CD14-positive monocyte (primary cell): ENCODE data around the gene CAMK1D. TPM values are rescaled to one million over a fixed set of nuclear protein-coding genes. Genes with fewer than 3 reads are reported as not detected.
A peak's percentile ranks its signal among the peaks of the same experiment; 100 is the strongest.
"Not testable (repeated sequence)": the region's sequence is repeated elsewhere in the genome, so short reads cannot be mapped to it uniquely, and the experiment has no call there.

Source experiments
- DNase-seq, 3 donors: peaks; one replicate each; pipeline ENCODE4 v3.0.0-alpha.2; 2011 to 2022
- H2AFZ ChIP-seq: 2 replicates; pipeline ENCODE4 v1.6.0; 2012; ENCODE audit warnings: mild to moderate bottlenecking, low read depth, low read length, inconsistent platforms; ENCODE audit not compliant: insufficient read depth, poor library complexity, severe bottlenecking
- H3K27ac ChIP-seq, 2 donors: 1 replicate in 1 of 2; 2 replicates in 1 of 2; pipeline ENCODE4 v1.5.1; 2012 to 2013; ENCODE audit warnings: low read length in 2 of 2, control low read depth in 1 of 2, inconsistent platforms in 1 of 2, low read depth in 1 of 2, mild to moderate bottlenecking in 1 of 2
- H3K27me3 ChIP-seq, 2 donors: one replicate each; pipeline versions ENCODE4 v1.6.0 to v1.6.1; 2011 to 2013; ENCODE audit warnings: low read length in 2 of 2; ENCODE audit not compliant: control insufficient read depth in 2 of 2, insufficient read depth in 2 of 2
- H3K36me3 ChIP-seq, 2 donors: replicated peaks in 1 of 2; 1 replicate in 1 of 2; 2 replicates in 1 of 2; pipeline versions ENCODE4 v1.5.1 to v1.6.1; 2012 to 2013; ENCODE audit warnings: low read length in 2 of 2, control low read depth in 1 of 2, inconsistent platforms in 1 of 2, mild to moderate bottlenecking in 1 of 2; ENCODE audit not compliant: insufficient read depth in 2 of 2, control insufficient read depth in 1 of 2
- H3K4me1 ChIP-seq, 2 donors: 1 replicate in 1 of 2; 2 replicates in 1 of 2; pipeline versions ENCODE4 v1.5.1 to v1.6.1; 2012 to 2013; ENCODE audit warnings: low read length in 2 of 2, control low read depth in 1 of 2, inconsistent platforms in 1 of 2, mild to moderate bottlenecking in 1 of 2, moderate library complexity in 1 of 2; ENCODE audit not compliant: insufficient read depth in 2 of 2, control insufficient read depth in 1 of 2
- H3K4me2 ChIP-seq: replicated peaks from 2 replicates; pipeline ENCODE3; 2012; ENCODE audit warnings: low read length, moderate library complexity, mild to moderate bottlenecking; ENCODE audit not compliant: poor library complexity, severe bottlenecking; ENCODE audit errors: extremely low read depth
- H3K4me3 ChIP-seq, 3 experiments: fragments of 200-600 bp in 1 of 3; sonication (generic) in 1 of 3; replicated peaks in 1 of 3; 1 replicate in 2 of 3; 2 replicates in 1 of 3; pipeline ENCODE4 v1.5.1; 2011 to 2013; ENCODE audit warnings: low read length in 3 of 3, mild to moderate bottlenecking in 3 of 3, control low read depth in 2 of 3, low read depth in 2 of 3, inconsistent platforms in 1 of 3, moderate library complexity in 1 of 3
- H3K79me2 ChIP-seq: 2 replicates; pipeline ENCODE4 v1.6.0; 2012; ENCODE audit warnings: mild to moderate bottlenecking, control low read depth, inconsistent platforms, low read length, moderate library complexity; ENCODE audit not compliant: insufficient read depth
- H3K9ac ChIP-seq: 2 replicates; pipeline ENCODE4 v1.6.0; 2017; ENCODE audit warnings: low read length, mild to moderate bottlenecking; ENCODE audit not compliant: insufficient read depth, poor library complexity, severe bottlenecking
- H3K9me3 ChIP-seq, 2 donors: replicated peaks in 1 of 2; 1 replicate in 1 of 2; 2 replicates in 1 of 2; pipeline versions ENCODE4 v1.5.1 to v1.6.1; 2012 to 2013; ENCODE audit warnings: low read length in 2 of 2, control low read depth in 1 of 2; ENCODE audit not compliant: control insufficient read depth in 1 of 2, insufficient read depth in 1 of 2
- H4K20me1 ChIP-seq: 2 replicates; pipeline ENCODE4 v1.6.0; 2012; ENCODE audit warnings: mild to moderate bottlenecking, low read length, control low read depth, moderate library complexity; ENCODE audit not compliant: insufficient read depth
- H3K27ac Mint-ChIP-seq, 7 donors: one replicate each; pipeline ENCODE4 v1.8.0; 2020; ENCODE audit warnings: mild to moderate bottlenecking in 7 of 7, mixed read lengths in 7 of 7, moderate library complexity in 6 of 7, inconsistent platforms in 2 of 7
- H3K27me3 Mint-ChIP-seq, 3 donors: one replicate each; pipeline ENCODE4 v1.8.0; 2021 to 2022; ENCODE audit warnings: low read depth in 3 of 3, mild to moderate bottlenecking in 3 of 3, mixed read lengths in 3 of 3, moderate library complexity in 3 of 3, inconsistent platforms in 1 of 3
- H3K36me3 Mint-ChIP-seq, 2 donors: one replicate each; pipeline ENCODE4 v1.8.0; 2020; ENCODE audit warnings: mixed read lengths in 2 of 2, inconsistent platforms in 1 of 2, mild to moderate bottlenecking in 1 of 2
- H3K4me1 Mint-ChIP-seq: one replicate; pipeline ENCODE4 v1.8.0; 2020; ENCODE audit warnings: mild to moderate bottlenecking, mixed read lengths
- H3K4me3 Mint-ChIP-seq, 2 donors: one replicate each; pipeline ENCODE4 v1.8.0; 2020; ENCODE audit warnings: mild to moderate bottlenecking in 2 of 2, mixed read lengths in 2 of 2, moderate library complexity in 1 of 2
- H3K9me3 Mint-ChIP-seq, 7 donors: one replicate each; pipeline ENCODE4 v1.8.0; 2020 to 2022; ENCODE audit warnings: mixed read lengths in 7 of 7, mild to moderate bottlenecking in 6 of 7, moderate library complexity in 6 of 7, inconsistent platforms in 2 of 7
- WGBS: methylation state at CpG from one replicate; pipeline ENCODE4 v1.1.5; 2013; ENCODE audit warnings: missing lambda C conversion rate; ENCODE audit not compliant: insufficient coverage; 5-methylcytosine and 5-hydroxymethylcytosine counted together
- intact Hi-C, 2 donors: fragments of 100-400 bp; cut with micrococcal nuclease; formaldehyde crosslinking; loops; one replicate each; pipeline versions ENCODE4 v1.15.0 to v1.15.1; 2023
- polyA plus RNA-seq, 3 donors: library from polyadenylated mRNA; depleted of rRNA in 1 of 3; unstranded in 2 of 3; stranded (reverse) in 1 of 3; fragments of 300-500 nt in 2 of 3; fragments of >200 nt in 1 of 3; fragmentation: Illumina TruSeq in 2 of 3; gene quantifications; 1 replicate in 2 of 3; 2 replicates in 1 of 3; pipeline ENCODE4 v1.2.3, GENCODE V29; 2012 to 2021
- TF ChIP-seq, protein P1 (sequence below): fragments of 200-600 bp; IDR thresholded peaks from one replicate; pipeline ENCODE4 v1.8.0; 2022; ENCODE audit warnings: antibody characterized with exemption, mild to moderate bottlenecking

The CAMK1D gene
- polyA plus RNA-seq, 3 donors: 6.7 to 11.8 (median 7.1) TPM

DNA sequence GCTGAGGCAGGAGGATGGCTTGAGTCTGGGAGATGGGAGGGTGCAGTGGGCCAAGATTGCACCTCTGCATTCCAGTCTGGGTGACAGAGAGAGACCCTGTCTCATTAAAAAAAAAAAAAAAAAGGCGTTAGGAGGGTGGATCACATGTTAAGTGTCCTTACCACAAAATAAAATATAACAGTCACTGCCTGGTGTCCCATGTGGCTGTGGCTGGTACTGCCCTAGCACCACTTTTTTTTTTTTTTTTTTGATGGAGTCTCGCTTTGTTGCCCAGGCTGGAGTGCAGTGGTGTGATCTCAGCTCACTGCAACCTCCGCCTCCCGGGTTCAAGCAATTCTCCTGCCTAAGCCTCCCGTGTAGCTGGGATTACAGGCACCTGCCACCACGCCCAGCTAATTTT lies 460.7 kb downstream of the CAMK1D start:
- H2AFZ ChIP-seq, H3K4me3 ChIP-seq, DNase-seq, H3K4me3 Mint-ChIP-seq, H3K4me1 ChIP-seq, H3K36me3 ChIP-seq, H3K9me3 ChIP-seq, H3K27me3 Mint-ChIP-seq, H3K27me3 ChIP-seq, H3K79me2 ChIP-seq, H3K4me1 Mint-ChIP-seq, H3K27ac ChIP-seq, intact Hi-C loops, H3K27ac Mint-ChIP-seq, H3K9ac ChIP-seq, H4K20me1 ChIP-seq, H3K36me3 Mint-ChIP-seq, H3K4me2 ChIP-seq: not testable (repeated sequence)
- peaks cover 2 to 11% (median 7%) of the 10 kb centered on the region in 7 donors for H3K9me3 Mint-ChIP-seq
- 100% methylated on average over 4 of the region's 6 CpGs for WGBS
- TF ChIP-seq, protein P1, sequence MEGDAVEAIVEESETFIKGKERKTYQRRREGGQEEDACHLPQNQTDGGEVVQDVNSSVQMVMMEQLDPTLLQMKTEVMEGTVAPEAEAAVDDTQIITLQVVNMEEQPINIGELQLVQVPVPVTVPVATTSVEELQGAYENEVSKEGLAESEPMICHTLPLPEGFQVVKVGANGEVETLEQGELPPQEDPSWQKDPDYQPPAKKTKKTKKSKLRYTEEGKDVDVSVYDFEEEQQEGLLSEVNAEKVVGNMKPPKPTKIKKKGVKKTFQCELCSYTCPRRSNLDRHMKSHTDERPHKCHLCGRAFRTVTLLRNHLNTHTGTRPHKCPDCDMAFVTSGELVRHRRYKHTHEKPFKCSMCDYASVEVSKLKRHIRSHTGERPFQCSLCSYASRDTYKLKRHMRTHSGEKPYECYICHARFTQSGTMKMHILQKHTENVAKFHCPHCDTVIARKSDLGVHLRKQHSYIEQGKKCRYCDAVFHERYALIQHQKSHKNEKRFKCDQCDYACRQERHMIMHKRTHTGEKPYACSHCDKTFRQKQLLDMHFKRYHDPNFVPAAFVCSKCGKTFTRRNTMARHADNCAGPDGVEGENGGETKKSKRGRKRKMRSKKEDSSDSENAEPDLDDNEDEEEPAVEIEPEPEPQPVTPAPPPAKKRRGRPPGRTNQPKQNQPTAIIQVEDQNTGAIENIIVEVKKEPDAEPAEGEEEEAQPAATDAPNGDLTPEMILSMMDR: peak; percentile 16

DNA sequence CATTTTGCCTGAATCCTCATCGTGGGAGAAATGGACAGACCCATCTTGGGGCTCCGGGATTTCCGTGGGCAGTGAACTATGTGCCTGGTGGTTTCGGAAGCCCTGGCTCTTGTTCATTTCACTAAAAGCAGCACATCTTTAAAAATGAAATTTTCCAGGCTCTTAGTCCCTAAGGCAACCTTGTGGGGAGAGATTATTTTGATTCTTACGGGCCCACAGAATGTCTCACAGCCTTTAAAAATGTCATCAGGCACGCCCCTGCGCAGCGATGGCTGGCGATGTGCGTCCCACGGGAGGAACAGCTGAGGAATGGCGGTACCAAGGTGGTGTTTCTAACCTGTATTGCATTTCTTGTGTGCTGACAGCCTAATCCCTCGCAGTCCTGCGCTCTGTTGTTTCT lies 462.5 kb downstream of the CAMK1D start:
- Histone ChIP-seq H2AFZ (no peak overlapping the region), H3K4me3 (no peak overlapping the region), H3K4me2 (no peak overlapping the region), H3K27ac (no peak overlapping the region), H3K9me3 (peaks cover 0 to 5% of the 10 kb centered on the region in 2 donors), H3K79me2 (no peaks in the 10 kb centered on the region), H3K27me3 (no peaks in the 10 kb centered on the region), H3K36me3 (peaks cover 0 to 16% of the 10 kb centered on the region in 2 donors), H3K4me1 (no peaks in the 10 kb centered on the region), H4K20me1 (no peaks in the 10 kb centered on the region), H3K9ac (no peak overlapping the region)
- Mint-ChIP-seq H3K9me3 (peaks cover 2 to 11% (median 9%) of the 10 kb centered on the region in 7 donors), H3K4me3 (no peak overlapping the region), H3K4me1 (no peaks in the 10 kb centered on the region), H3K27me3 (peaks cover 0 to 4% (median 3%) of the 10 kb centered on the region in 3 donors), H3K27ac (no peak overlapping the region), H3K36me3 (peaks cover 13 to 14% of the 10 kb centered on the region in 2 donors)
- 96% methylated on average over 10 of the region's 14 CpGs for WGBS
- DNase-seq: no peak
- intact Hi-C loops: no loop called here
- TF ChIP-seq, protein P1: no peak
